ENCODE data around the gene FMN1. TPM values are rescaled to one million over a fixed set of nuclear protein-coding genes. Genes with fewer than 3 reads are reported as not detected.

Gene FMN1
- total and polyA plus RNA-seq, 10 of the 15 experiments (the other 5 are each of a cell fraction or from before 2014, with no cell fraction given): 0.05 to 0.16 (median 0.08) TPM; not detected in 4

- Histone ChIP-seq H2AFZ (ENCODE audit: control insufficient read depth, low read depth, low read length) (no peak overlapping the region), H3K36me3 (ENCODE audit: control insufficient read depth in 2 of 2, insufficient read depth in 2 of 2, low read length in 1 of 2) (no peaks in the 10 kb centered on the region), H3K4me3 (no peak overlapping the region), H3K4me1 (ENCODE audit: control insufficient read depth, insufficient read depth, low read length) (peaks cover 3% of the 10 kb centered on the region; the same call in 1 of the 2 replicates), H3K9ac (ENCODE audit: control insufficient read depth, insufficient read depth, low read length) (no peak overlapping the region), H3K27me3 (replicated peaks in 1 of 2; ENCODE audit: control insufficient read depth in 2 of 2, insufficient read depth in 2 of 2, low read length in 1 of 2) (peaks cover 2 to 3% of the 10 kb centered on the region in 2 experiments; a peak in 1 of 4 replicates), H3K27ac (ENCODE audit: control insufficient read depth, insufficient read depth) (no peak overlapping the region), H4K20me1 (ENCODE audit: control insufficient read depth, insufficient read depth) (no peaks in the 10 kb centered on the region), H3K79me2 (ENCODE audit: control insufficient read depth, insufficient read depth, low read length) (no peaks in the 10 kb centered on the region), H3K9me3 (replicated peaks; ENCODE audit: control insufficient read depth, insufficient read depth, low read length) (no peaks in the 10 kb centered on the region), H3K4me2 (ENCODE audit: control insufficient read depth, insufficient read depth) (no peak overlapping the region)
- BruUV-seq (replicated peaks): no TSS peak
- intact Hi-C loops (cut with micrococcal nuclease; ENCODE audit: unreplicated experiment): no loop called here
- ChIA-PET CTCF (interaction anchor here (0.8 to 1.0 kb wide), 2 partner anchors 97 to 117 kb away, joined by 3 to 5 read pairs; no protein-coding TSS in a partner anchor), RAD21 (ENCODE audit: unreplicated experiment) (no interaction called here), SMC1A (ENCODE audit: uncharacterized antibody, unreplicated experiment) (interaction anchor here (0.7 kb wide), 1 partner anchor 56 kb away, joined by 3 read pairs; no protein-coding TSS in a partner anchor), POLR2A (no interaction called here)
- no peak for FAIRE-seq
- TF ChIP-seq TBL1XR1 (IDR thresholded peaks at IDR 0.05; ENCODE audit: low read depth, low read length) (no peak), HCFC1 (IDR thresholded peaks at IDR 0.05; ENCODE audit: low read length) (no peak), SREBF1 (IDR thresholded peaks at IDR 0.05; ENCODE audit: low read length) (no peak), MLLT1 (IDR thresholded peaks at IDR 0.05) (no peak), MEF2B (IDR thresholded peaks at IDR 0.05; ENCODE audit: partially characterized antibody, poor library complexity, severe bottlenecking) (no peak), SIN3A (IDR thresholded peaks at IDR 0.05; ENCODE audit: low read depth, low read length) (no peak), SREBF2 (IDR thresholded peaks at IDR 0.05; ENCODE audit: low read length) (no peak), ZNF622 (IDR thresholded peaks at IDR 0.05) (no peak), EED (IDR thresholded peaks at IDR 0.05; ENCODE audit: low read depth) (no peak), ATF7 (IDR thresholded peaks at IDR 0.05; ENCODE audit: low read depth) (no peak), JUNB (IDR thresholded peaks at IDR 0.05) (no peak), STAT3 (IDR thresholded peaks at IDR 0.05; ENCODE audit: low read depth, low read length) (no peak), IRF5 (IDR thresholded peaks at IDR 0.05; ENCODE audit: borderline replicate concordance) (no peak), BRCA1 (IDR thresholded peaks at IDR 0.05; ENCODE audit: low read depth, low read length) (no peak)
- 61% methylated on average over 8 of the region's 8 CpGs for WGBS (ENCODE audit: insufficient coverage, insufficient replicate concordance, low lambda C conversion rate, missing lambda C conversion rate)
- in situ Hi-C loops (cut with MboI): no loop called here
- DNase-seq (ENCODE audit: low read depth, low spot score): no peak
- ATAC-seq: no peak
Measured at GRCh38 chr15:32838820-32839219, 355.7 kb downstream of the FMN1 start.

Data from GM12878 (cell line).